H1 (cell line): ENCODE data around the gene NPY1R.

Source experiments
- EZH2 ChIP-seq: fragments of 200-600 bp; sonication (generic); IDR thresholded peaks from 2 replicates; pipeline ENCODE4 v1.7.1; 2012; ENCODE audit warnings: low read depth, mild to moderate bottlenecking, moderate library complexity, low read length, inconsistent platforms; ENCODE audit not compliant: severe bottlenecking
- YY1 ChIP-seq: IDR thresholded peaks from 2 replicates; pipeline ENCODE4 v1.6.1; 2011; ENCODE audit warnings: low read depth, mild to moderate bottlenecking, low read length

- TF ChIP-seq EZH2 (no peak), YY1 (no peak)
These were observed 20.7 kb upstream of the NPY1R start for GRCh38 chr4:163353054-163353453.
